NCI-H345 treated with DMSO at 0.1 percent for 48 hours (cell line): Measurements from ENCODE around the gene MED15.
"Not testable (repeated sequence)": the region's sequence is repeated elsewhere in the genome, so short reads cannot be mapped to it uniquely, and the experiment has no call there.

Source experiments
- DNase-seq: peaks from one replicate; lab custom pipeline; 2025; ENCODE audit not compliant: unreplicated experiment; lab: John Stamatoyannopoulos, UW

Gene MED15

DNA sequence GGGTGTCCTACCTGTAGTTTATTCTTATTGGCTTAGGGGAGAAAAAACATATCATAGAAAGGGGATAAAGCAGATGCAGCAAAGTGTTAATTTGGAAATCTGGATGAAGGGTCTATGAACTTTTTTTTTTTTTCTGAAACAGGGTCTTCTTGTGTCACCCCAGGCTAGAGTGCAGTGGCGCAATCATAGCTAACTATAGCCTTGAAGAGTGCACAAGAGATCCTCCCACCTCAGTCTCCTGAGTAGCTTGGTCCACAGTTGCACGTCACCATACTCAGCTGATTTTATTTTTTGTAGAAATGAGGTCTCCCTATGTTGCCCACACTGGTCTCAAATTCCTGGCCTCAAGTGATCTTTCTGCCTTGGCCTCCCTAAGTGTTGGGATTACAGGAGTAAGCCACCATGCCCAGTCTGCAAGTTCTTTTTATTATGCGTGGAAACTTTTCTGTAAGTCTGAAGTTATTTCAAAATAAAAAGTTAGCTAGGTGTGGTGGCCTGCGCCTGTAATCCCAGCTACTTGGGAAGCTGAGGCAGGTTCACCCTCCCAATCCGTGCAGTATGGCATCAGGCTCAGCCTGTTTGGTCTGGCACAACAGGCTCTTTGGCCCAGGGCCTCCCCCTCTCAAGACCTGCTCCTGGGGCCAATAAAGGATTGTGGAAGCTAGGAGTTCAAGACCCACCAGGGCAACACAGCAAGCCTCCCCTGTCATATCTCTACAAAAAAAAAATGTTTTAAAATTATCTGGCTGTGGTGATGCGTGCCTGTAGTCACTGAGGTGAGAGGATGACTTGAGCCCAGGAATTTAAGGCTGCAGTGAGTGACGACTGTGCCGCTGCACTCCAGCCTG, 111.9 kb downstream of the MED15 start:
- DNase-seq: no peak

DNA sequence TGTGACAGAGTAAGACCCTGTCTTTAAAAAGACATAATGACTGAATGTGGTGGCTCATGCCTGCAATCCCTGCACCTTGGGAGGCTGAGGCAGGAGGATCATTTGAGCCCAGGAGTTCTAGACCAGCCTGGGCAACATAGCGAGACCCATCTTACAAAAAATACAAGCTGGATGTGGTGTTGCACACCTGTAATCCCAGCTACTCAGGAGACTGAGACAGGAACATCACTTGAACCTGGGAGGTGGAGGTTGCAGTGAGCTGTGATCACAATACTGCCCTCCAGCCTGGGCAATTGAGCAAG, 112.4 kb downstream of the MED15 start:
- DNase-seq: not testable (repeated sequence)

DNA sequence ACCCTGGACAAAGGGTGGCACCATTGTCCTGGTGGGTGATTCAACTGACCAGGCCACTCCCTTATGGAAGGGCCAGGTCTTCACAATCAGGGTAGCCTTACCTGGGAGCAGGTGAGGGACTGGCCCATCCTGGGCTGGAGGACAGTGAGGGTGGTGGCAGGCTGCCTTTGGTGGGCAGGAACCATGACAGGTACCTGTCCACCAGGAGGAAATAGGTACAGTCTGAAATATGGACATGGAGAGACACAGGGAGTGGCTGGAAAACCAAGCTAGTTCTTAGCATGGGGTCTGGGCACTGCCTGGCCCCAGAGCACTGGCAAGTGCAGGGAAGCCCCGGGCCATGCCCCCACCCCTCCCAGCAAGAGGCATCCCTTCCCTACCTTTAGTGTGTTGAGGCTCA, 113.8 kb downstream of the MED15 start:
- no peak for DNase-seq

DNA sequence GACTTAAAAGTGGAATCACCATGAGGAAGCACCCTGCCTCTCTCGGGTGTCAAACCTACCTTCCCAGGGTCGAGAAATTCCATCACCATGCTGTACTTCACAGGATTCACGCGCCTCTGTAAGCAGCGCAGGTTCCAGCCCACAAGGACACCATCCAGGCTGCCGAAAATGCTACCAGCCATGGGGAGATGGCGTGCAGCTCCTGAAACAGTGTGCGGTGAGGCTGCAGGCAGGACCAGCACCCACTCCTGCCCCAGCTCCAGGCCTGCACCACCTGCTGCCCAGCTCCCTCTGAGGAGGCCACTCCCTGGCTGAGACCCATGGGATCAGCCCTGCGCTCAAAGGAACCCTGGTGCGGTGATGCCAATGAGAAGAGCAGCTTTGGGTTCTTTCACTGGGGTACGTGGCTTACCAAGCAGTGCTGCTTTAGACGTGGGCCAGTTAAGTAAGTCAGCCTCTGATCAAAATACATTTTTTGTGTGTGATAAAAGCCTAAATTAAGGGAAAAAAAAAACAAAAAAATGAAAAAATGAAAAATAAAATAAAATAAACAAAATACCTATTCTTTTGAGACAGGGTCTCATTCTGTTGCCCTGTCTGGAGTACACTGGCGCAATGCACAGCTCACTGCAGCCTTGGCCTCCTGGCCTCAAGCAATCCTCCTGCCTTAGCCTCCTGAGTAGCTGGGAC, 115.4 kb downstream of the MED15 start:
- no peak for DNase-seq

DNA sequence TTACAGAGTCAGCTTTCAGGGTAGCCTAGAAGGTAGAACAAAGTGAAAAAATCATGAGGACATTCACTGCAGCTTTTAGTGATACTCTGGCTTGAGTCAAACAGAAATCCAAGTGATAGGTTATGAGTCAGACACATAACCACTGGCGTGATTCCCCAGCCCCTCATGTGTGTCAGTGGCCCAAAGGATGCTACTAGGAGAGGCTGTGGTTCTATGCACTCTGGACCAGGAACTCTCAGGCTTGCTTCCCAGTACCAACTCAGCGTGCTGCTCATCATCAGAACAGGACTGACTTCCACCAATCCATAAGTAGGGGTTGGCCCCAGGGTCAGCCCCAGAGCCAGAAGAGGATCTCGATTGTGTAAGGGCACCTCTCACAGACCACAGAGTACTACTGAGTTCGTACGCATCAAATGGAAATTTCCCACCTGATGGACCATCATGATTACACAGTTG, 116.8 kb downstream of the MED15 start:
- DNase-seq: no peak

DNA sequence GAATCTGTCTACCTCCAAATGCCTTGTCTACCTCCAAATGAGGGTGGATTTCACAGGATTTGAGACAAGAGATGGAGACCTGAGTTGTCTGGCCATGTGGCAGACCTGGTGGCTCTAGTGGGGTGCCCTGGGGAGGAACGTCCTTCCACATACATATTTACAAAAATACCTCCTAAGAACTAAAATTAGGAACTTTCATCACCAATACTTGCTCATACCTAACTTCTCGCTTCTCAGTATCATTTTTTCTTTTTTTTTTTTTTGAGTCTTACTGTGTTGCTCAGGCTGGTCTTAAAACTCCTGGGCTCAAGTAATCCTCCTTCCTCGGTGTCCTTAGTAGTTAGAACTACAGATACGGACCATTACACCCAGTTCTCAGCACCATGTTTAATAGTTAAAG, 117.9 kb downstream of the MED15 start:
- DNase-seq: no peak

DNA sequence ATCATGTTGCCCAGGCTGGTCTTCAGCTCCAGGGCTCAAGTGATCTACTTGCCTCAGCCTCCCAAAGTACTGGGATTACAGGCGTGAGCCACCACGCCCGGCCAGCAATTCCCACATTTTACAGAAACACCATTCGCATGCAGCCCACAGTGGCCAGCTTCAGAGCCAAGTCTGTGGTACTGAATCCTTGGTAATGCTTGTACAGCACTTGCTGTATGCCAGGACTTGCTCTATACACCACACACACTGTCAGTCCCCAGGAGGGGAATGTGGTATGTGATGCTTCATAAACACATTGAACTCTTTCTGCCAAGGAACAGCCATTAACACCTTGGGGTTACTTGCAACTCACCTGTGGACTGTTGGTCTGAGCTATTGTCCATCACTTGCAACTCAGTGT, 119.4 kb downstream of the MED15 start:
- no peak for DNase-seq

DNA sequence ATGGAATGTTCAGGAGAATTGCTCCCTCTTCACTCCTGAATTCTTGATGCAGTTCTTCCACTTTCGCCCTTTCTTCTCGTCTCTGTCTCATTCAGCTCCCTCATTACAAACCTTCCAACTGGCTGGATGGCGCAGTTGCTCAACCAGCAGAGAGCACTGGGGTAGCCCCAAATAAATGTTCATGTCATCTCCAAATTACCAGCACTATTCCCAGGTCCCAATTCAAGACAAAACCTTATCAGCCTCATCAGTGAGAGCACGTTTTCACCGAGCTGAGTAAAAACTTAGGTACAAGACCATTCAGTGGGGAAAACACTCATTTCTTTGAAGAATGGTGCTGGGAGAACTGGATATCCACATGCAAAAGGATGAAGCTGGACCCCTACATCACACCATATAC, 120.0 kb downstream of the MED15 start:
- no peak for DNase-seq

DNA sequence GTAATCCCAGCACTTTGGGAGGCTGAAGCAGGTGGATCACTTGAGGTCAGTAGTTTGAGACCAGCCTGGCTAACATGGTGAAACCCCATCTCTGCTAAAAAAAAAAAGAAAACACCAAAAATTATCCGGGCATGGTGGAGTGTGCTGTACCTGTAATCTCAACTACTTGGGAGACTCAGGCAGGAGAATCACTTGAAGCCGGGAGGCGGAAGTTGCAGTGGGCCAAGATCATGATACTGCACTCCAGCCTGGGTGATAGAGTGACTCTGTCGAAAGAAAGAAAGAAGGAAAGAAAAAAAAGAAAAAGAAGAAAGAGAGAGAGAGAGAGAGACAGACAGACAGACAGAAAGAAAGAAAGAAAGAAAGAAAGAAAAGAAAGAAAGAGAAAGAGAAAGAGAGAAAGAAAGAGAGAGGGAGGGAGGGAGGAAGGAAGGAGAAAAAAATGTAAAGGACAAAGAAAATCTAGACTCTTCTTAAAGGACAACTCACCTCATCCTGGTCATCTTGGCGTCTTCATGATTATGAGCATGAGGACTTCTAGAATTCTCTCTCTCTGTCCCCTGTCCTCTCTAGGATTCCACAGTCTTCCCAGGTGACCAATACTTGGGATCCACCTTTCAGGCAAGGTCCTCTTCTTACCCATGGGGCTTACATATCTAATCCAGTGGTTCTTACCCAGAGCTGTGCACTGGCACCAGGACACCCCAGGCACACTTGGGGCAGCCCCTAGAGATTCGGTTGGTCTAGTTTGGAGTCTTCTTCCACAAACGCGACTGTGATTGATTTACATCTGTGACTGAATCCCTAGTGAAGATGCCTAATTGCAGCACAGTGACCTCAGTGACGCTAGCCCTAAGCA, 120.9 kb downstream of the MED15 start:
- DNase-seq: no peak

DNA sequence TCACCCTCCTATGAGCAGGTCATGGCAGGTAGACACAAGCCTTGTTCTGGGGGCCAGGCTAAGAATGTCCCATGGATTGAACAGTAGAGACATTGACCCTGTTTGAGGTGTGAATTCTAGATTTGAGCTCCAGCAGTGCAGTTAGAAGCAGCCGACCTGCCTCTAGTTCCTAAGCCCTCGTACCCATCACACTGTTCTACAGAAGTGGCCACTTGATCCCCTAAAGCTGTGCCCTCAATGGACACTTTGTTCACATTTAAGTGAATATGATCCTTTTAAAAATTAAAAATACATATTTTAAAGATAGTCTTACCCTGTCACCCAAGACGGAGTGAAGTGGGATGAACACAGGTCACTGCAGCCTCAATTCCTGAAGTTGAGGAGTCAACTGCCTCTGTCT, 122.0 kb downstream of the MED15 start:
- no peak for DNase-seq

DNA sequence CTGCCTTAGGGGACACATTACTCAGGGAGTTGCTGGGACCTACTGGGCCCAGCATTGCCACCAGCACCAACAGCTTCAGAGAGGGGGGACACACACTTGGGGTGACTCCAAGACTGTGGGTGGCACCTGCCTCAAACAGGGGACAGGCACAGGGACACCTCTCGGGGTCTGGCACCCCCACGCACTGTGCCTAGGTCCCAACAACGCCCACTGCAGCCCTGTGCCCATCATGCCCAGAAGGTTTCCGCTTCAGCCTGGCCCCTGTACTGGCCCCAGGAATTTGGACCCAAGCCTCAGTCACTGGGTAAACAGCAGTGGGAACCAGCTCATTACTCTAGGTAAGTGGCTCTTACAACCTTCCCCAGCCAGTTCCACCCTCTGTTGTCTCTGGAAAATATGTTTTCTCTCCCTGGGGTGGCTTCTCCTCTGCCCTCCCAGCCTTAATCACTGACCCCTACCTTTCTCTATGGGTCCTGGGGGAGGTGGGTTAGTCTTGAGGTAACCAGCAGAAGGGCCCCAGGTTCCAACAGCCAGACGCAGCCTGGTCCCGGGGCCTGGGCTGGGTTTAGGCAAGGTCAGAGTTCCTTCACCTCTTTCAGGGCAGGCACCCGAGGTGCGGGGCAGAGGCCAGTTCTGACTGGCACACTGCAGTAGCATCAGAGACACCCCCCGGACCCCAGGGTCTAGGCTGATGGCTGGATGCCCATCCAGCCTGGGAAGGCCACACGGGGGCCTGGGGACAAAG, 123.6 kb downstream of the MED15 start:
- no peak for DNase-seq

DNA sequence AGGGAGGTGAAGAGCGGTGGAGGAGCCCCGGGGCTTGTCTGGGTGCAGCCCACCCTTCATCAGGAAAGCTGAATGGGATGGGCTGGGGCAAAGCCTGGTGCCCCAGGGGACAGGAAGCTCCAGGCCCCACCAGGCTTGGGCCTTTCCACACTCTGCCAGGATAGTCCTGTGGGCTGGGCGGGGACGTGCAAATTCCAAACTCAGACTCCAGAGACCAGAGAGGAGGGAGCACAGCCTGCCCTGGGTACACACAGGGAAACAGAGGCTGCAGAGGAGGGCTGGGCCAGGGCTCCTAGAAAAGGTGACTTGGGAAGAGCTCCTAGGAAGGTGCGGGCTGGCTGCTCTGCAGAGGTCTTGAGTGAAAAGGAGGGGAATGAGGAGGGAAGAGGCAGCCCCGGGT, 124.7 kb downstream of the MED15 start:
- no peak for DNase-seq

DNA sequence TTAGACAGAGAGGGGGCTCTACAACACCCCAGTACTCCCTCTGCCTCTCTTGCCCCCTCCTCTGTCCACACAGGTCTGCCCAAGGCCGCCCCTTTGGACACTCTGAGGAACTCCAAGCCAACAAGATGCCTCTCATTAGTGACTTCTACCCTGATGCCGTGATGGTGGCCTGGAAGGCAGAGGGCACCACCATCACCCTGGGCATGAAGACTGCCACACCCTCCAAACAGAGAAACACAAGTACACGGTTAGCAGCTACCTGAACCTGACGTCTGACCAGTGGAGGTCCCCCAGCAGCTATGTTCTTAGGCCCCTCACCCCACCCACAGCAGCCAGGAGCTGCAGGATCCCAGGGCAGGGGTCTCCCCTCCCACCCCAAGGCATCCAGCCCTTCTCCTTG, 125.1 kb downstream of the MED15 start:
- no peak for DNase-seq

DNA sequence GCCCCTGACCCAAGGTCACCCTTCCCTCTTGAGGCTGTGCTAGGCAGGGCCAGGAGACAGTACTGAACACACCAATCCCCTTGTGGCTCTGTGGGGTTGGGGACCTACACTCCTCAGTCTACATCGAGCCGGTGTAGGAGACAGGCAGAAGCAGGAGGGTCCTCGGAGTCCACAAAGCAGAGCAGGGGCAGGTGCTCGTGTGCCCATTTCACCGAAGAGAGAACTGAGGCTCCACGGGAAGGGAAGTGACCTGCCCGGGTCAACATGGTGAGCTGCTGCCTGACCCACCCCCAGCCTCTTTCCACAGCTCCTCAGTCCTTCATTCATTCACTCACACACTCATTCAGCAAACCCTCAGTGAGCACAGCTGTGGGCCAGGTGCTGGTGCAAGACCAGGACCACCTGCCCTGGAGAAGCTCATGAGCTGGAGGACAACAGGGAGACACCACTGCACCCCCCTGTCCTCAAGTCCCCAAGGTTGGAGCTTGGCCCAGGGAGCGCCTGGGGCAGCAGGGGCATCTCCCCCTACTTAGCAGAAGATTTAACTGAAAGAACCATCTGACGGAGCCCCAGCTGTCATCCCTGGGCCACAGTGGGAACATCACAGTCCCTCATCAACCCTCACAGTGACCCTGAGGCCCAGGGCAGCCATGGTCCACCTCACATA, 127.3 kb downstream of the MED15 start:
- no peak for DNase-seq

DNA sequence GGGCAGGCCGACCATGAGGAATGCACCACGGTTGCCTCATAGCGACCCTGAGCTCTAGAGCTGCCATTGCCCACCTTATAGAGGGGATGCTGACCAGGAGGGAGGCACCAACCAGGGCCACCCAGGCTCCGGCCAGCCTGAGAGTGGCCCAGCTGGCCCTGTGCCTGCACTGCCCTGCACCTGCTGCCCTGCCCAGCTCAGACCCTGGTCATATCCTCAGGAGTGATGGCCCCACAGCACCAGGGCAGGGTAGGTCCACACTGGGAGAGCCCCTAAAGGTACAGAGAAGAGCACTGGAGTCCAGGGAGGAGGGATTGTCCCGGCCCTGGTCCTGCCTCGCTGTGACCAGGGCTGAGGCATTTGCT, 127.8 kb downstream of the MED15 start:
- DNase-seq: no peak

DNA sequence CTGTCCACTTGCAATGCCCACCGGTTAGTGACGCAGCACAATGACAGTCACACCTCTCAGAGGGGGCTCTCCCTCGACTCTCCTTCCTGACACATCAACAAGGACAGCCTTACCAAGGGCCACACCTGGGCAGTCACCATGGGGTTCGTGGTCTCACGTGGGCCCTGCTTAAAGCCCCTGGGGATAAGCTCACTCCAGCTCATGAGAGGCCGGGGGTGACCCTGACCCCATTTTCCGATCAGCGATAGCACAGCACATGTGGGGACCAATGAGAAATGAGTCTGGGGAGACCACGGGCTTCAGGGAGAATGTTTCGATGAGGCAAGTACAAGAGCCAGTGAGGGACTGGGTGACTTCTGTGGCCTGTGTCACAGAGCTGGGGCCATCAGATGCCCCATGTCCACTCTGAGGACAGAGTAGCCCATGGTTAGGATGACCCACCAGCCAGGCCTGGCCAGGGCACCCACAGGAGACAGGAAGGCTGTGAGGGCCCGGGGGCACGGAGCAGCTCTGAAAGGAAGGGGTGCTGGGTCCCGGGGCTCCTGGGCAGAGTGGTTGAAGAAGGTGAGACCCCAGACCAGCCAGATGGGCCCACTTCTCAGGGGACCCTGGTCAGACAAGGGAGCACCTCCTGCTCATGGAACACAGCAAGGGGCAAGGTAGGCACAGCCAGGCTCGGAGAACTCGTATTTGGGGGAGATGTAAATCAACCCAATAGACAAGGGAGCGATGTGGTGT, 128.8 kb downstream of the MED15 start:
- no peak for DNase-seq

DNA sequence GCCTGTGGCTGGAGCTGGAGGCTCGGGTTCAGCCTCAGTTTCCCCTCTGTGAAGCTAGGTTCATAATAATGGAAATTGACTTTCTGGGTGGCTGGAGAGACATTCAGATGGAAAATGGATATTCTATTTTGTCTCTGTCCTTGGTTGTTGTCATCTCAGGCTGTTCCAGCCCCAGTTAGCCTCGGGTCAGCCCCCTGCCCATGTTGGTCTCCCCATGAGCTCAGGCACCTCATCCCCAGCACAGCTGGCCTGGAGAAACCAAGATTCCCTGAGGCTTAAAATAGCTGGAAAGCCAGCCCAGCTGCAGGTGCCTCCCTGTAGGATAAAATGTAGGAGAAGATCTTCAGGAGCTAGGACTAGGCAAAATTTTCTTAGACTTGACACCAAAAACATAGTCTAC, 129.5 kb downstream of the MED15 start:
- DNase-seq: no peak
